IPS DF 4.7 (cell line): ENCODE data around the gene GNA14.
"Not testable (repeated sequence)": the region's sequence is repeated elsewhere in the genome, so short reads cannot be mapped to it uniquely, and the experiment has no call there.

Experiments
- DNase-seq: peaks from one replicate; pipeline ENCODE4 v3.0.0-alpha.2; 2013; ENCODE audit warnings: low spot score; ENCODE audit errors: extremely low read depth

GNA14 gene

GRCh38 chr9:77495834-77496671 lies 152.1 kb downstream of the GNA14 start:
- DNase-seq: no peak

GRCh38 chr9:77490279-77490678 lies 157.8 kb downstream of the GNA14 start:
- not testable (repeated sequence) for DNase-seq

GRCh38 chr9:77489405-77490163 lies 158.5 kb downstream of the GNA14 start:
- not testable (repeated sequence) for DNase-seq

- DNase-seq: no peak
Observed at GRCh38 chr9:77488439-77489126, 159.5 kb downstream of the GNA14 start.

- DNase-seq: no peak
Observed at GRCh38 chr9:77486968-77487367, 161.2 kb downstream of the GNA14 start.

- DNase-seq: no peak
Observed at GRCh38 chr9:77486463-77486862, 161.7 kb downstream of the GNA14 start.

GRCh38 chr9:77475641-77476473 lies 172.3 kb downstream of the GNA14 start:
- DNase-seq: no peak

- DNase-seq: no peak
Observed at GRCh38 chr9:77474936-77475335, 173.2 kb downstream of the GNA14 start.

- no peak for DNase-seq
Observed at GRCh38 chr9:77472646-77473045, 175.5 kb downstream of the GNA14 start.

- DNase-seq: no peak
Observed at GRCh38 chr9:77471572-77471971, 176.6 kb downstream of the GNA14 start.

- no peak for DNase-seq
Observed at GRCh38 chr9:77469515-77470231, 178.4 kb downstream of the GNA14 start.

- no peak for DNase-seq
Observed at GRCh38 chr9:77464661-77465060, 183.5 kb downstream of the GNA14 start.

GRCh38 chr9:77463151-77463550 lies 185.0 kb downstream of the GNA14 start:
- DNase-seq: no peak

- no peak for DNase-seq
Observed at GRCh38 chr9:77462066-77462465, 186.1 kb downstream of the GNA14 start.

GRCh38 chr9:77460938-77461337 lies 187.2 kb downstream of the GNA14 start:
- no peak for DNase-seq

- peak; percentile 71 for DNase-seq
Observed at GRCh38 chr9:77457916-77458592, 190.1 kb downstream of the GNA14 start.

GRCh38 chr9:77456829-77457437 lies 191.2 kb downstream of the GNA14 start:
- DNase-seq: peak; percentile 87

GRCh38 chr9:77455312-77455927 lies 192.7 kb downstream of the GNA14 start:
- no peak for DNase-seq

GRCh38 chr9:77454663-77455062 lies 193.5 kb downstream of the GNA14 start:
- DNase-seq: no peak
